Right lobe of liver (tissue), 4 donors: ENCODE data around the gene PRR7.

Source experiments
- CTCF ChIP-seq, 4 donors: fragments of 200-600 bp in 3 of 4; fragments of 450-650 bp in 1 of 4; IDR thresholded peaks; one replicate each; pipeline versions ENCODE4 v1.5.1 to v1.8.0; 2016 to 2022; ENCODE audit warnings: antibody characterized with exemption in 4 of 4, mild to moderate bottlenecking in 2 of 4
- POLR2A ChIP-seq: fragments of 450-650 bp; IDR thresholded peaks from one replicate; pipeline ENCODE4 v1.6.1; 2017; ENCODE audit warnings: antibody characterized with exemption, mild to moderate bottlenecking
- donor health status: DM: no; HTN: no; CAD: no.
- donor health status: DM: no; HTN: no; CAD: no.
- donor health status: DM: no; HTN: yes; CAD: no.

GRCh38 chr5:177479774-177480173 is 33.2 kb downstream of the PRR7 start:
- TF ChIP-seq CTCF (IDR thresholded peaks at IDR 0.05) (no peak), POLR2A (no peak)
